Hepatocyte (in vitro differentiated cells): ENCODE data around the gene KIF26B.

ENCODE experiments used
- CTCF ChIP-seq: fragments of 200-600 bp; sonication (generic); IDR thresholded peaks from 2 replicates; pipeline ENCODE4 v1.5.1; 2016; ENCODE audit warnings: antibody characterized with exemption, mild to moderate bottlenecking; ENCODE audit not compliant: poor library complexity
- EZH2phosphoT487 ChIP-seq: fragments of 200-600 bp; sonication (generic); IDR thresholded peaks from one replicate; pipeline ENCODE4 v1.6.1; 2018; ENCODE audit warnings: antibody characterized with exemption, mild to moderate bottlenecking, low read depth, moderate library complexity; ENCODE audit not compliant: unreplicated experiment, severe bottlenecking

GRCh38 chr1:245401881-245402587 is 247.2 kb downstream of the KIF26B start:
- TF ChIP-seq CTCF (no peak), EZH2phosphoT487 (no peak)
